Measurements from ENCODE around the gene CLDN10.

GRCh38 chr13:95601906-95602305 lies 49.4 kb downstream of the CLDN10 start:
- TF ChIP-seq CTCF (IDR thresholded peaks at IDR 0.05), result no peak
- no peak for TF ChIP-seq POLR2A (IDR thresholded peaks at IDR 0.05)
- TF ChIP-seq EP300 (IDR thresholded peaks at IDR 0.05), result no peak

Measured in ovary (tissue), 3 donors.